T-helper 9 cell (primary cell): ENCODE data around the gene SDHA.
"Not testable (repeated sequence)": the region's sequence is repeated elsewhere in the genome, so short reads cannot be mapped to it uniquely, and the experiment has no call there.

Source experiments
- DNase-seq: peaks from one replicate; pipeline ENCODE4 v3.0.0-alpha.2; 2020

The SDHA gene

GRCh38 chr5:303741-304140, 85.6 kb downstream of the SDHA start:
- DNase-seq: not testable (repeated sequence)

GRCh38 chr5:305050-305449, 86.9 kb downstream of the SDHA start:
- no peak for DNase-seq

GRCh38 chr5:305459-305858, 87.3 kb downstream of the SDHA start:
- no peak for DNase-seq

- no peak for DNase-seq
These were observed 88.1 kb downstream of the SDHA start for GRCh38 chr5:306011-306805.
